ENCODE measurements around the gene SELL.

Gene SELL

DNA sequence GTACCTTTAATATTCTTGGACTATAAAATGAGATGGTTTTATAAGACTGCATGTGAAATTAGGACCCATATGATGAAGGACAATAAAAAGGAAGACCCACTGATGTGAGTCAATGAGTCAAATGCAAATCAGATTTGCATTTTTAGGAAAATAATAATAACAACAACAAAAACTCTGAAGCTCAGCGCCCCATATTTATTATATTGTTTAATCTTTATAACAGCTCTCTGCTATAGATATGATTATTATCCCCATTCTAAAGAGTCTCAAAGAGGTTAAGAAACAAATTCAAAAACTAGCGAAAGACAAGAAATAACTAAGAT, 850 bp upstream of the SELL start:
- Histone ChIP-seq H4K20me1 (ENCODE audit: low read depth, low read length) (no peaks in the 10 kb centered on the region), H3K79me2 (ENCODE audit: insufficient read depth, low read length) (no peaks in the 10 kb centered on the region), H2AFZ (ENCODE audit: low read depth, low read length, severe bottlenecking) (peak overlapping the region; percentile 99), H3K9ac (ENCODE audit: low read length) (no peak overlapping the region), H3F3A (ENCODE audit: insufficient read depth) (no peaks in the 10 kb centered on the region), H3K36me3 (ENCODE audit: low read length) (no peaks in the 10 kb centered on the region; the same call in 1 of the 2 replicates), H3K27me3 (ENCODE audit: low read length) (no peaks in the 10 kb centered on the region), H3K4me2 (ENCODE audit: low read depth, low read length, poor library complexity, severe bottlenecking) (peak overlapping the region; percentile 71), H3K9me3 (ENCODE audit: insufficient read depth, low read length) (no peaks in the 10 kb centered on the region), H3K9me2 (replicated peaks; ENCODE audit: insufficient read depth, low read length) (no peaks in the 10 kb centered on the region), H3K27ac (ENCODE audit: low read depth, low read length) (no peak overlapping the region), H3K4me3 (ENCODE audit: insufficient read depth, low read length, poor library complexity, severe bottlenecking) (no peak overlapping the region)
- TF ChIP-seq, protein P1, sequence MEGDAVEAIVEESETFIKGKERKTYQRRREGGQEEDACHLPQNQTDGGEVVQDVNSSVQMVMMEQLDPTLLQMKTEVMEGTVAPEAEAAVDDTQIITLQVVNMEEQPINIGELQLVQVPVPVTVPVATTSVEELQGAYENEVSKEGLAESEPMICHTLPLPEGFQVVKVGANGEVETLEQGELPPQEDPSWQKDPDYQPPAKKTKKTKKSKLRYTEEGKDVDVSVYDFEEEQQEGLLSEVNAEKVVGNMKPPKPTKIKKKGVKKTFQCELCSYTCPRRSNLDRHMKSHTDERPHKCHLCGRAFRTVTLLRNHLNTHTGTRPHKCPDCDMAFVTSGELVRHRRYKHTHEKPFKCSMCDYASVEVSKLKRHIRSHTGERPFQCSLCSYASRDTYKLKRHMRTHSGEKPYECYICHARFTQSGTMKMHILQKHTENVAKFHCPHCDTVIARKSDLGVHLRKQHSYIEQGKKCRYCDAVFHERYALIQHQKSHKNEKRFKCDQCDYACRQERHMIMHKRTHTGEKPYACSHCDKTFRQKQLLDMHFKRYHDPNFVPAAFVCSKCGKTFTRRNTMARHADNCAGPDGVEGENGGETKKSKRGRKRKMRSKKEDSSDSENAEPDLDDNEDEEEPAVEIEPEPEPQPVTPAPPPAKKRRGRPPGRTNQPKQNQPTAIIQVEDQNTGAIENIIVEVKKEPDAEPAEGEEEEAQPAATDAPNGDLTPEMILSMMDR (IDR thresholded peaks at IDR 0.05; ENCODE audit: insufficient read depth, low read length, poor library complexity, severe bottlenecking) = no peak
- TF ChIP-seq EZH2phosphoT487 (conservative IDR thresholded peaks at IDR 0.05; ENCODE audit: low read length) = no peak

DNA sequence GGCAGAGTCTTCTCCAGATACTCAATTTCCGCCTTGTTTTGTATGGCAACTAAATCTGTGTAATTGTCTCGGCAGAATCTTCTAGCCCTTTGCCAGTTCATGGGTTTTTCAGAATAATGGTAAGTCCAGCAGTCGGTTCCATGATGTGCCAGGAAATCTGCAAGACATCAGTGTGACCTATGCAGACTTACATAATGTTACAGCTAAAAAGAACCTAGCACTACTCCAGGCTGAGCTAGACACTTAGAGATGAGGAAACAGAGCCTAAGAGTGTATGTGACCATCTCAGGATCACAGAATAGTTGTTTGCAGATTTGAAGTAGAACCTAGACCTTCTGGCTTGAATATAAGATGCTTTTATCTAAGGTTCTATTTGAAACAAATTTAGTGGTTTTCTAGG, 2.8 kb downstream of the SELL start:
- Histone ChIP-seq H4K20me1 (ENCODE audit: low read depth, low read length) (no peaks in the 10 kb centered on the region), H3K9me2 (replicated peaks; ENCODE audit: insufficient read depth, low read length) (no peaks in the 10 kb centered on the region), H3K27ac (ENCODE audit: low read depth, low read length) (no peak overlapping the region), H3K36me3 (ENCODE audit: low read length) (peaks cover 3% of the 10 kb centered on the region; the same call in 1 of the 2 replicates), H3K27me3 (ENCODE audit: low read length) (no peaks in the 10 kb centered on the region), H2AFZ (ENCODE audit: low read depth, low read length, severe bottlenecking) (no peak overlapping the region), H3F3A (ENCODE audit: insufficient read depth) (no peaks in the 10 kb centered on the region), H3K9ac (ENCODE audit: low read length) (no peak overlapping the region), H3K9me3 (ENCODE audit: insufficient read depth, low read length) (no peaks in the 10 kb centered on the region), H3K79me2 (ENCODE audit: insufficient read depth, low read length) (no peaks in the 10 kb centered on the region), H3K4me3 (ENCODE audit: insufficient read depth, low read length, poor library complexity, severe bottlenecking) (no peak overlapping the region), H3K4me2 (ENCODE audit: low read depth, low read length, poor library complexity, severe bottlenecking) (peak overlapping the region; percentile 71)
- no peak for TF ChIP-seq EZH2phosphoT487 (conservative IDR thresholded peaks at IDR 0.05; ENCODE audit: low read length)
- TF ChIP-seq, protein P1 (IDR thresholded peaks at IDR 0.05; ENCODE audit: insufficient read depth, low read length, poor library complexity, severe bottlenecking) = no peak

DNA sequence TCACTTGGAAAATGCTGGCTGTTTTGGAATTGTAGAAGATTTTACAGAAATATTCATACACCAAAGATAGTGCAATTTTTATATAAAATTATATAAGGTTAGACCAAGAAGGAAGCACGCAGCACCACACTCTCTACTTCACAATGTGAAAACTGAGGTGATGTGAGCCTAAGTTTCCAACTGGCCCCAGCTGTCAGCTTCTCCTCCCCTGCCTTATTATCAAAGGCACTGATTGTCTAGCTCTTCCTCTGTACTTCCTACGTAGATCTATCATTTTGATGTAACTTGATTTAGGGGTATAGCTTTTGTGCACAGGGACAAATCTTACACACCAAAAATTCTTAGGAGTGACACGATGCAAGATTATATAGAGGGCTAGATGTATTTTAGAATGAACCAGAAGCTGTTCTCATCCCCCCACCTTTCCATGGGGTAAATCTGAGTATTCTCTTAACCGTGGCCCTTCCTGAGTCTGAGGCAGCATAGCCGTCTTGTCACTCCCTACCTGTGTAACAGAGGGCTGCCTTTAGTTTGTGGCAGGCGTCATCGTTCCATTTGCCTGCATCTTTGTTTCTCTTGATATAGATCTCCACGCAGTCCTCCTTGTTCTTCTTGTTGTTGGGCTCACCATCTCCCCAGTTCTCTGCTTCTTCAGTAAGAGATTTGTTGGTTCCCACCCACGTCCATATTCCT, 3.4 kb downstream of the SELL start:
- H2AFZ ChIP-seq (ENCODE audit: low read depth, low read length, severe bottlenecking) = no peak overlapping the region
- H4K20me1 ChIP-seq (ENCODE audit: low read depth, low read length) = no peaks in the 10 kb centered on the region
- H3K9me3 ChIP-seq (ENCODE audit: insufficient read depth, low read length) = no peaks in the 10 kb centered on the region
- no peak overlapping the region for H3K27ac ChIP-seq (ENCODE audit: low read depth, low read length)
- no peaks in the 10 kb centered on the region for H3K9me2 ChIP-seq (replicated peaks; ENCODE audit: insufficient read depth, low read length)
- peaks cover 3% of the 10 kb centered on the region; the same call in 1 of the 2 replicates for H3K36me3 ChIP-seq (ENCODE audit: low read length)
- H3K79me2 ChIP-seq (ENCODE audit: insufficient read depth, low read length) = no peaks in the 10 kb centered on the region
- no peaks in the 10 kb centered on the region for H3F3A ChIP-seq (ENCODE audit: insufficient read depth)
- H3K9ac ChIP-seq (ENCODE audit: low read length) = no peak overlapping the region
- no peak overlapping the region for H3K4me3 ChIP-seq (ENCODE audit: insufficient read depth, low read length, poor library complexity, severe bottlenecking)
- no peaks in the 10 kb centered on the region for H3K27me3 ChIP-seq (ENCODE audit: low read length)
- H3K4me2 ChIP-seq (ENCODE audit: low read depth, low read length, poor library complexity, severe bottlenecking) = no peak overlapping the region
- no peak for TF ChIP-seq EZH2phosphoT487 (conservative IDR thresholded peaks at IDR 0.05; ENCODE audit: low read length)
- TF ChIP-seq, protein P1 (IDR thresholded peaks at IDR 0.05; ENCODE audit: insufficient read depth, low read length, poor library complexity, severe bottlenecking) = no peak

Measured in SU-DHL-6 (cell line).